ENCODE data around the gene MMP8.

Gene MMP8

GRCh38 chr11:102722821-102723220 is 1.9 kb downstream of the MMP8 start:
- DNase-seq (ENCODE audit: low spot score): no peak

- no peak for DNase-seq (ENCODE audit: low spot score)
These were observed 5.0 kb downstream of the MMP8 start for GRCh38 chr11:102719620-102720277.

- DNase-seq (ENCODE audit: low spot score): no peak
These were observed 7.5 kb downstream of the MMP8 start for GRCh38 chr11:102717280-102717679.

- DNase-seq (ENCODE audit: low spot score): no peak
These were observed 8.2 kb downstream of the MMP8 start for GRCh38 chr11:102716527-102716926.

- no peak for DNase-seq (ENCODE audit: low spot score)
These were observed 12.6 kb downstream of the MMP8 start for GRCh38 chr11:102712137-102712536.

GRCh38 chr11:102709201-102709945 is 15.4 kb downstream of the MMP8 start:
- no peak for DNase-seq (ENCODE audit: low spot score)

GRCh38 chr11:102708654-102709053 is 16.1 kb downstream of the MMP8 start:
- no peak for DNase-seq (ENCODE audit: low spot score)

GRCh38 chr11:102705626-102706025 is 19.1 kb downstream of the MMP8 start, which contains the start of gene MMP27:
Gene MMP27 (minus strand): TSS chr11:102705769. CDS start chr11:102705714, 55 bp downstream.
- no peak for DNase-seq (ENCODE audit: low spot score)

- DNase-seq (ENCODE audit: low spot score): no peak
These were observed 19.9 kb downstream of the MMP8 start for GRCh38 chr11:102704841-102705240.

- no peak for DNase-seq (ENCODE audit: low spot score)
These were observed 20.8 kb downstream of the MMP8 start for GRCh38 chr11:102703826-102704493.

GRCh38 chr11:102695201-102695600 is 29.6 kb downstream of the MMP8 start:
- DNase-seq (ENCODE audit: low spot score): no peak

- no peak for DNase-seq (ENCODE audit: low spot score)
These were observed 39.0 kb downstream of the MMP8 start for GRCh38 chr11:102685754-102686153.

GRCh38 chr11:102685338-102685737 is 39.4 kb downstream of the MMP8 start:
- no peak for DNase-seq (ENCODE audit: low spot score)

GRCh38 chr11:102683277-102683676 is 41.5 kb downstream of the MMP8 start:
- DNase-seq (ENCODE audit: low spot score): no peak

GRCh38 chr11:102680945-102681344 is 43.8 kb downstream of the MMP8 start:
- no peak for DNase-seq (ENCODE audit: low spot score)

- no peak for DNase-seq (ENCODE audit: low spot score)
These were observed 46.7 kb downstream of the MMP8 start for GRCh38 chr11:102678022-102678421.

GRCh38 chr11:102676084-102676483 is 48.7 kb downstream of the MMP8 start:
- DNase-seq (ENCODE audit: low spot score): no peak

- no peak for DNase-seq (ENCODE audit: low spot score)
These were observed 55.1 kb downstream of the MMP8 start for GRCh38 chr11:102669664-102670063.

GRCh38 chr11:102666331-102666957 is 58.3 kb downstream of the MMP8 start:
- DNase-seq (ENCODE audit: low spot score): peak; percentile 55

GRCh38 chr11:102664001-102664752 is 60.6 kb downstream of the MMP8 start:
- no peak for DNase-seq (ENCODE audit: low spot score)

GRCh38 chr11:102662607-102663006 is 62.1 kb downstream of the MMP8 start:
- no peak for DNase-seq (ENCODE audit: low spot score)

Measured in COLO829 (cell line).